ENCODE measurements around the gene STX4. TPM values are rescaled to one million over a fixed set of nuclear protein-coding genes. Genes with fewer than 3 reads are reported as not detected.

STX4 gene
- total and polyA plus RNA-seq, 9 of the 15 experiments (the other 6 are each of a cell fraction or from before 2014, with no cell fraction given), result 3.2 to 48.0 (median 21.5) TPM

- TF ChIP-seq SIN3A (IDR thresholded peaks at IDR 0.05; ENCODE audit: borderline replicate concordance in 2 of 2, control insufficient read depth in 1 of 2, low read depth in 2 of 2, low read length in 2 of 2), result peak; percentile 82 to 86; a peak in 1 of 4 replicates
- no peak for TF ChIP-seq TSC22D4 (tag; IDR thresholded peaks at IDR 0.05)
- TF ChIP-seq DNMT1 (IDR thresholded peaks at IDR 0.05), result 0 out of 2 replicates have a peak, but pooled peaks have one; percentile 63
- TF ChIP-seq ZNF583 (CRISPR knock-in tag; IDR thresholded peaks at IDR 0.05), result no peak
- TF ChIP-seq ZNF175 (CRISPR knock-in tag; IDR thresholded peaks at IDR 0.05; ENCODE audit: low read depth), result no peak
- TF ChIP-seq GATA2 (CRISPR knock-in tag; IDR thresholded peaks at IDR 0.05), result no peak
- no peak for TF ChIP-seq E2F1 (CRISPR knock-in tag; IDR thresholded peaks at IDR 0.05)
- TF ChIP-seq DLX4 (CRISPR knock-in tag; IDR thresholded peaks at IDR 0.05), result no peak
- TF ChIP-seq ZSCAN32 (CRISPR knock-in tag; IDR thresholded peaks at IDR 0.05), result no peak
- no peak for TF ChIP-seq ZNF589 (CRISPR knock-in tag; IDR thresholded peaks at IDR 0.05; ENCODE audit: low read depth)
- no peak for TF ChIP-seq ZBTB43 (CRISPR knock-in tag; IDR thresholded peaks at IDR 0.05)
- no peak for TF ChIP-seq AFF4 (CRISPR knock-in tag; IDR thresholded peaks at IDR 0.05)
- TF ChIP-seq ZBTB9 (CRISPR knock-in tag; IDR thresholded peaks at IDR 0.05), result no peak; the same call in 1 of the 2 replicates
- no peak for TF ChIP-seq ZNF324 (CRISPR knock-in tag; IDR thresholded peaks at IDR 0.05)
- TF ChIP-seq ZKSCAN3 (CRISPR knock-in tag; IDR thresholded peaks at IDR 0.05), result no peak
- no peak for TF ChIP-seq PTRF (tag; IDR thresholded peaks at IDR 0.05)
- no peak for TF ChIP-seq MAFK (IDR thresholded peaks at IDR 0.05; ENCODE audit: low read length)
- TF ChIP-seq ZSCAN29 (IDR thresholded peaks at IDR 0.05), result no peak
- no peak for TF ChIP-seq FOXA1 (IDR thresholded peaks at IDR 0.05; ENCODE audit: borderline replicate concordance)
These were observed 40.8 kb downstream of the STX4 start, which contains the start of the genes ZNF646 and ZNF668 (continued) for GRCh38 chr16:31073970-31074813.

Measured in K562 (cell line).